ENCODE measurements around the gene WFDC5. TPM values are rescaled to one million over a fixed set of nuclear protein-coding genes. Genes with fewer than 3 reads are reported as not detected.
A peak's percentile ranks its signal among the peaks of the same experiment; 100 is the strongest.

WFDC5 gene
- total RNA-seq, 1 donor from 2014 or later = not detected

DNA sequence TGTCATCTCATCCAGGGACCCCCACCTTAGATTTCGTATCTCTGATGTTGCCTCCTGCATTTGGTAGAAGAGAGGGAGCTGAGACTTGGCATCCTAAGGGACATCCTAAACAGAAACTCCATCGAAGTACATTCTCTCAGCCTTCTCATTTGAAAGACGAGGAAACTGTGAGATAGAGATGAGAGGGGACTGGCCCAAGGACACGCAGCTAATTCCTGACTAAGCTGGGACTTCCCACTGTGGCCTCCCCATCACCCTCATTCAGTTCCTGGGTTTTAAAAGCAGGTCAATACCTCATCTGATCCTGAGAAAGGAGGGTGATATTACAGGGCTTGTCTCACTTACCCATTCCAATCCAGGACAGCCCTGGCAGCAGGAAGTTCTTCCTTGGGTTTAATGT is 855 bp upstream of the WFDC5 start:
- DNase-seq (ENCODE audit: extremely low read depth, low read depth, low spot score) = no peak

DNA sequence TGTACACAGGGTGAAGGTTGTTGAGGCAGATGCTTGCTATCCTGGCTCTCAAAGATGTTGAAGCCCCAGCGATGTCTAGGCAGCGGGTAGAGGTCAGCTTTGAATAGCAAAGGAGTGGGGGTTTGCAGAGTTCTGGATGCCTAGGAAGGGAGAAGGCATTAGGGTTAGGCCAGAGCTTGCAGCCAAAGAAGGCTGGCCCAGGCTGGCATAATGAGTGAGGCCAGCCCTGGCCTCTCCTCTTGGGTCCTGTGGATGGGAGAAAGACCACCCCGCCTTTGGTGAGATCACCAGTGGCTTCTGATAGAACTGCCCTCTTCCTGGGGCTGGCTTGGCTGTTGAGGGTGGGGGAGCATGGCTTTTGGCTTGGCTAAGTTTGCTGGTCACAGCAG is 406 bp upstream of the WFDC5 start:
- DNase-seq (ENCODE audit: extremely low read depth, low read depth, low spot score) = no peak

DNA sequence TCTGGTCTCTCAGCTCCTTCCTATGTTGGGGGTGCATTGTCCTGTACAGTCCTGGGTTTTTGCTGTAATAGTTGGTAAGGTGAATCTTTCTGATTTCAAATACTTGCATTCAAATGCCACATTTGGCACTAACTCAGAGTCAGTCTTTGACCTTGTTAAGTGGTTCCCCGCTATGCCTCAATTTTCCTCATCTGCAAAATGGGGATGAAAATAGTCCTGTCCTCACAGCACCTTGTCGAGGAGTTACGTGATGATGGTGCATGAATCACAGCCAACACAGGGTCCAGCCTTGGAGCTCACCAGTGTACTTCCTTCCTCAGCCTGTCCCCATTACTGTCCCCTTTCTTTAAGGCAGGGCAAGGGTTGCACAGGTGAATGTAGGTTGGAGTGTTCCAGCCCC is 1.1 kb downstream of the WFDC5 start:
- no peak for DNase-seq (ENCODE audit: extremely low read depth, low read depth, low spot score)

DNA sequence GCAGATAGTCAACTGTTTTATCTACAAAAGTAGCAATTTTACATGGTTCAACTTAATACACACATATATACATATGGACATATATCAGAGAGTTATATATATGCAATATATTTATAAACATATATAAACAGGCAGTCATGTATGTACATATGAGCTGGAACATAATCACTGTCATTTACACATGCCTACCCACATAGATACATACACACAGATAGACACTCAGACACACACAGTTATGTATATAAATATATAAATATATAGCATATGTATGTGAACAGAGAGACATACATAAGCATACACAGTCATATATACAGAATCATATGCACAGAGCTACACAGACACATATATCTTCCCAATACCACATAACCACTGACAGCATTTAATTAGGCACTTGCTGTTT is 2.2 kb downstream of the WFDC5 start:
- no peak for DNase-seq (ENCODE audit: extremely low read depth, low read depth, low spot score)

DNA sequence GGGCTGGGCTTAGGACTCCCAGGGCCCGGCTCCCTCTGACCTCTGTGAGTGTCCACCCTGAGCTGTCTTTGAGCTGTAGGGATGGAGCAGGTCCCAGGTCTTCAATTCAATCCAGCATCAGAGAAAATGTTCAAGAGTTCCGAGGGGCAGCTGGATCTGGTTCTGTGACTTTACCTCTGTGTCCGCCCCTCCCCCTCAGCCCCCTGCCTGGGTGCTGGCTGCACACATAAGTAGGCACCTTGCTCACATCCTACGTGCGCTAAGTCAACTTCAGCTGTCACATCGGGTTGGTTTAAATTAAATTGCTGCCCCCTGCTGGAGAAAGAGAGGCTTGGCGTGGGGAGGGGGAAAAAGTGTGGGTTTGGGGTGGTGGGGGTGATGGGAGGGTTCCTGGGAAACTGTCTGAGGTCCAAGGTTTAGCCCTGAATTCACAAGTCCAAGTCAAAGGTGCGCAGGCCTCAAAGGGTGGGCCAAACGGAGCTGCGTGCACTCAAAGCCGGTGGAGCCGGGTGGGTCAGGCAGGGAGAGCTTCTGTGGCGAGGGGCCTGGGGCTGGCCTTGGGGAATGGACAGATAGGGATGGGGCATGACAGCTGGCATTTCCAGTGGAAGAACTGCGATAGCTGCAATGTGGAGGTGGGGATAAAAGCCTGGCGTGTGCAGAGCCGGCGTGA is 3.0 kb downstream of the WFDC5 start:
- no peak for DNase-seq (ENCODE audit: extremely low read depth, low read depth, low spot score)

DNA sequence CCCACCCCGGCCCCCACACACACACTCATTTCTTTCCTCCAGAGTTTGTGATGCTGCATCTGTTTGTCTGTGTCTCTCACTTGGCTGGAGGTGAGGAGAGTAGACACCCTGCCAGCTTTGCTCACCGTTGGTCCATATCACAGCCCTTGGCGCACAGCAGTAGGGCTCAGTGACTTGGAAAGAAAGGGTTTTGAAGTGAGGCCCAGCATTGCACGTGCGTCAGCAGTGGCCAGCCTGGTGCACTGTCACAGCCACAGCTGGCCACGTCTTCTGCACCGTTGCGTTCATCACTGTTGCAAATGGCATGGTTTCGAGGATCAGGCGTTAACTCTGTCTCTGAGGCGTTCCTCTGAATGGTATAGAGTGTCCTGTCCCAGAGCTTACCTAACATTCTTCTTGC is 3.7 kb downstream of the WFDC5 start:
- no peak for DNase-seq (ENCODE audit: extremely low read depth, low read depth, low spot score)

DNA sequence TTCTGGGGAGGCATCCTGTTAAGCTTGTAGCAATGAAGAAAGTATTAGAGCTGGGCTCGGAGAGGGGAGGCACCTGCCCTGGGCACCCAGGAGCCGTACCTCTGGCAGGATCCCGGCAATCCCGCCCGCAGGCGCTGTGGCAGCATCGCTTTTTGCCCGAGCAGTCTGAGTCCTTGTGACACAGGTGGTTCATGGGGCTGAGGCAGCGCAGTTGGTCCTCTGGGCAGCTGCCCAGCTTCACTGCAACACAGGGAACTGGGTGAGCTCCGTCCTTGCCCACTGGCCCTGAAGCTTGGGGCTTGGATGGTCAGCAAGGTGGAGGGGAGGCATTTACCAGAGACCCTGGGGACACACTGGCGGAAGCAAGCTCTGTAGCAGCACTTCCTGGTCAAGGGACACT is 4.7 kb downstream of the WFDC5 start:
- no peak for DNase-seq (ENCODE audit: extremely low read depth, low read depth, low spot score)

DNA sequence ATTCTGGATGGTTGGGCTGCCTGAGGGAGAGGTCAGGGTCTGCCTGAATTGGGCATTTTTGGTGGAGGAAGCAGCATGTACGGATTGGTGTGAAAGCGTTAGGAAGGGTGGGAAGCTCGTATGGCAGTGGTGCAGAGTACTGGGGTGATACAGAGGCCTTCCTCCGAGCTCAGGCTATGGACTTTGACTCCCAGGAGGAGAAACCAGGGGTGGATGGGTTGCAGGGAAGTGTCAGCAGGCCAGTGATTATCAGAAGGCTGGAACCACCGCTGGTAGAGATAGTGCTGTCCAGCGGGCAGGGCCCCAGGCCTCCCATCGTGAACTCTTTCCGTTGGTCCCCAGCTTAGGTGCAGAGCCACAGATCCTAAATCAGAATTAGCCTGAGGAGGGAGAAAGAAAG is 5.3 kb downstream of the WFDC5 start:
- DNase-seq (ENCODE audit: extremely low read depth, low read depth, low spot score) = no peak

DNA sequence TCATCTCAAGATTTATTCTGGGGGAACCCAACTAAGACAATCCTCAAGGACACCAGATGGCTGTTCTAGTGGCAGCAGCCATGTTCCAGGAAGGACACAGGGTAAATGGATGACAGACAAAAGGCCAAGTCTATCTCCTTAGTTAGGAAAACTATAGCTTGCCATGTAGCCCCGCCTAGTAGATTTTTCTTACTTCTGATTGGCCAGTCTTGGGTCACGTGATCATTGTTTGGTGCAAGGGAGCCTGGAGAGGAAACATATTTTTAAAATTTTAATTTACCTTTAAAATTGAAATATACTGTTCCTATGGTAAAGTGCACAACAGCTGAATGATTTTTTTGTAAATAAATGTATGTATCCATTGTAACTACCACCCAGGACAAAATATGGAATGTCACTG is 9.7 kb downstream of the WFDC5 start:
- DNase-seq (ENCODE audit: extremely low read depth, low read depth, low spot score) = no peak

DNA sequence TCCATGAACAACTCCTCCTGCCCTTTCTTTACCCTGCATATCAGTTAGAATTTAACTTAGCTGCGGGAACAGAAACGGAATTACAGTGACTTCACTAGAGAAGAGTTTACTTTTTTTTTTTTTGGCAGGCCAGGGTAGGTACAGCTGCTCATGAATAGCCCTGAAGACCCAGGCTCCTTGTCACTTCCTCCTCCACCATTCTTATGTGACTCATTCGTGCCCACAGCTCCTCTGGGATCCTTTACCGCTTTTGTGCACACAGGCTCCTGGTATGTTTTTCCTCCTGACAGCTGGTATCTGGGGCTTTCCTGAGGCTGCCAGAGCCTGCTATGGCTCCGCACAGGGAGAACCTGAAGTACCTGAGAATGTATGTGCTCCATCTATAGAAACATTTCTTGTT is 10.2 kb downstream of the WFDC5 start:
- DNase-seq (ENCODE audit: extremely low read depth, low read depth, low spot score) = peak; percentile 39

DNA sequence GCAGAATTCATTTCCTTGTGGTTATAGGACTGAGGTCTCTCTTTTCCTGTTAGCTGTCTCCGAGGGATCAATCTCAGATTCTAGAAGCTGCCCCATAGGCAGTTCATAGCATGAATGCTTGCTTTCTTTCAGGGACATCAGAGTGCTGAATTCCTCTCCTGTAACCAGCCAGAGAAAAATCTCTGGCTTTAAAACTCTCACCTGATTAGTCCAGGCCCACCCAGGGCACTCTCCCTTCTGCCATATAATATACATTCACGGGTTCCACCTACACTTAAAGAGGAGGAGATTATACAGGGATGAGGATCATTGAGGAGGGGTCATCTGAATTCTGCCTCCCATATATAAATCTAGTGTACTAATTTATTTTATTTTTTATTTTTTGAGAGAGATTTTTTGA is 11.9 kb downstream of the WFDC5 start:
- DNase-seq (ENCODE audit: extremely low read depth, low read depth, low spot score) = no peak

DNA sequence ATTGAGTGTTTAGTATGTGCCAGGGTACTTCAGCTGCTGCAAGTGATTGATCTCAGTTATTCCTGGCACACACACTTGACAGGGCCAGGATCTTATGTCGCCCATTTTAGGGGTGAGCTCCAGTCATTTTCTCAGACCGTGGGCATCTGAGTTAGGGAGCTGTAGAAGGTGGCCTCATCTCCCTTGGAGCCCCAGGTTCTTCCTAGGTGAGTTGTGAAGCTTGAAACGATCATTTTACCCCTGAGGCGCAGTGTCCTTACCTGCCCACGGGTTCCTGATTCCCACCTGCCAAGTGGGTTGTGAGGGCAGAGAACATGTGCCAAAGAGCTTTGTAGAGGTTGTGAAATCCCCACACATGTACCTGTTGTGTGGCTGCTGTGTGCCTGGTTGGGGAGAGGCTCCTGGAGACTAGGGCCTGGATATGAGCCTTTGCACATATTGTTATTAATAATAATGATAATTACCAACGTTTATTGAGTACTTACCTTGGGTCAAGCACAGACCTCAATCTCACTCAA is 13.6 kb downstream of the WFDC5 start:
- no peak for DNase-seq (ENCODE audit: extremely low read depth, low read depth, low spot score)

DNA sequence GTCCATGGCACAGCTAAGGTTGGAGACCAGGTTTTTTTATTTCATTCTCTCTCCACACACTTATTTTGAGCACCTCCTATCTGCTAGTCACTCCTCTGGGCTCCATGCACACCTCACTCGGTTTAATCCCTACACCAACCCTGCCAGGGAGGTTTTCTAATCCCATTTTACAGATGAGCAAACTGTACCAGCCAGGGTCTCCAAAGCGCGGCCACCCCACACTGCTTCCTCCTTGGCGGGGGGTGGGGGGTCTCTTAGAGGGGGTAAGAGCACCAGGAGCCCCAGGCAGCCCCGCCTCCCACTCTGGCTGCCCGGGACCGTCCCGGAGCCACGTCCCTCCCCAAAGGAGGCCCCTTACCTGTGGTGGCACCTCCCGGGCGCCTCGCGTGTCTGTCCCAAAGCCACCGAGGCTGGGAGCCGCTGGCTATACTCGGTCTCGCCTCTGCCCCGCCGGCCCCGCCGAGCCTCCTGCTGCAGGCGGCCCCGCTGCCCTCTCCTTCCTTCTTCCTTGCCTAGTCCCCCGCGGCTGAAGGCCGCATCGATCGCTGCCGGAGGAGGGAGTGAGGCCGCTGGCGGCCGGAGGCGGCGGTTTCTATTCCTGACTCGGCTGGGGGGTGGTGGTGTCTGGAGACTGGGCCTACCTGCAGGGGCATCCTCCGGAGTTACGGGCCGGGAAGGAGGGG is 14.3 kb downstream of the WFDC5 start, which contains the start of gene KCNS1:
Gene KCNS1, minus strand, starts transcription at position 565 of the 683 bp plus-strand sequence. CDS start 1,891 bp downstream, outside the sequence.
- DNase-seq (ENCODE audit: extremely low read depth, low read depth, low spot score) = no peak

DNA sequence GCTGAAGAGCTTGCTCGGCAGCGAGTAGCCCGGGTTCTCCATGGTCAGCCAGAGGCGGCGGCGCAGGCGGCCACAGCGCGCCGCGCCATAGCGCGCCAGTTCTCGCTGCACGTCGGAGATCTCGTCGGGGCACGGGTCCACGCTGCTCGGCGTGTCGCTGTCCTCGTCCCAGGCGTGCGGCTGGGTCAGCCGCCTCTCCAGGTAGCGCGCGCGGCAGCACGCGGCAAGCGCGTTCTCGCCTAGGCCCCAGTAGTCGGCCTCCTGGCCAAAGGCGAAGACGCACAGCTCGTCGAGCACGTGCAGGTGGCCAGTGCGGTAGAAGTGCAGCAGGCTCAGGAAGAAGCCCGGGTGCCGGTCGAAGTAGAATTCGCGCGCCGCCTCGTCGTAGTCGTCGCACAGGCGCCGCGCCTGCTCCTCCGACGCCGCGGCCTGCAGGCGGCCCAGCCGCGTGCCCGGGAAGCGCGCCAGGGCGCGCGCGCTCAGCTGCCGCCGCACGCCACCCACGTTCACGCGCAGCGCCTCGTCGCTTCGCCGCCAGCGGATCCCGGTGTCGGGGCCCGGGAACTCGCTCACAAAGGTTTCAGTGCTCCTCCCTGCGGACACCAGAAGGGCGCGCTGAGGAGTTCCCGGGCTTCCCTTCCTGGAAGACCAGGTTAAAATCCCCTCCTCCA is 16.7 kb downstream of the WFDC5 start:
- no peak for DNase-seq (ENCODE audit: extremely low read depth, low read depth, low spot score)

DNA sequence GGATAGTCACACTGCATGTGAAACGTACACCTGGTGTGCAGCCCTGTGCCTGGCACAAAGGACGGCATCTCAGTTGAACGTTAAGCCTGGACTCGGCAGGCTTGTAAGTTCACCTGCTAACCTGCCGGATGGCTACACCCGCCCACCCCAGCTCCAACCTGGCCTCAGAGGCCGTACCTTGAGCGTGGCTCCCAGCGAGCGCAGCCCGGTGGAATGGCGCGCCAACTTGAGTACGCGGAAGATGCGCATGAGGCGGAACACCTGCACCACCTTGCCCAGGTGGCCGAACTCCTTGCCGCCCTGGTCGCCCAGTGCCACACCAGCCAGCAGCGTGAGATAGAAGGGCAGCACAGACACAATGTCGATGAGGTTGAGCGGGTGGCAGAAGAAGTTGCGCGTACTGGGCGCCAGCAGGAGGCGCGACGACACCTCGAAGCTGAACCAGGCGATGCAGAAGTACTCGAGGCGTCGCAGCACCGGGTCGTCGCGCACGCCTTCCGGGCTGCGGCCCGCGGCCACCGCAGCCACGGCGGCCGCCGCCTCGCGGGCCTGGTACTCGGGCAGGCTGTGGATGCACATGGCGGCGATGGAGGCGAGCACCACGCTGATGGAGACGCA is 17.4 kb downstream of the WFDC5 start:
- no peak for DNase-seq (ENCODE audit: extremely low read depth, low read depth, low spot score)

DNA sequence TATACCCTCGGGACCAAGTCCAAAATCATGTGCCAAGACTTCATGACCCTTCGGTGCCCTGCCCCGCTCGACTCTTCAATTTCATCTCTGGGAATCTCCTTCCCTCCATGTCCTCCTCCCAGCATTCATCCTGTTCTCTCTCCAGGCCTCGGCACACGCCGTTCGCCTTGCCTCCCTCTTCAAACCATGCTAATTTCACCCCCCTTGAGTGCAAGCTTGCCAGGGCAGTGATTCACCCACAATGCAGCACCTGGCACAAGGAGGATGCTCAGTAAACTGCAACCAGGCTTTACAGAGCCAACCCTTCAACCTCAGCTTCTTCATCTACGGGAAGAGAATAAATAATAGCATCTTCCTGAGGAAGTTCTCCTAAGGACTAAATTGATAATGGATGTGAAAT is 18.2 kb downstream of the WFDC5 start:
- no peak for DNase-seq (ENCODE audit: extremely low read depth, low read depth, low spot score)

DNA sequence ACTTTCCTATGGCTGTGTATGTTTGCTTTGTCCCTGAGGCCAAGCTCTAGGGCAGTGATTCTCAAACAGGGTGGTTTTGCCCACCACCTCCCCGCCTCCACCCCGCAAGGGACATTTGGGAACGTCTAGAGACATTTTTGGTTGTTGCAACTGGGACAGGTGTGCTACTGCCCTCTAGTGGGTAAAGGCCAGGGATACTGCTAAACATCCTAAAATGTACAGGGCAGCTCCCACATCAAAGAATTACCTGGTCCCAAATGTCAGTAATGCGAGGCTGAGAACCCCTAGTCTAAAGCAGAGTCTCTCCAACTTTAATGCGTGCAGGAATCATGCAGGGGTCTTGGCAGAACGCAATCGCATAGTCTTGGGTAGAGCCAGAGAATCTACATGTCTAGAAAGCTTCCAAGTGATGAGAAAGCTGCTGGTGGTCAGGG is 19.2 kb downstream of the WFDC5 start:
- DNase-seq (ENCODE audit: extremely low read depth, low read depth, low spot score) = no peak

DNA sequence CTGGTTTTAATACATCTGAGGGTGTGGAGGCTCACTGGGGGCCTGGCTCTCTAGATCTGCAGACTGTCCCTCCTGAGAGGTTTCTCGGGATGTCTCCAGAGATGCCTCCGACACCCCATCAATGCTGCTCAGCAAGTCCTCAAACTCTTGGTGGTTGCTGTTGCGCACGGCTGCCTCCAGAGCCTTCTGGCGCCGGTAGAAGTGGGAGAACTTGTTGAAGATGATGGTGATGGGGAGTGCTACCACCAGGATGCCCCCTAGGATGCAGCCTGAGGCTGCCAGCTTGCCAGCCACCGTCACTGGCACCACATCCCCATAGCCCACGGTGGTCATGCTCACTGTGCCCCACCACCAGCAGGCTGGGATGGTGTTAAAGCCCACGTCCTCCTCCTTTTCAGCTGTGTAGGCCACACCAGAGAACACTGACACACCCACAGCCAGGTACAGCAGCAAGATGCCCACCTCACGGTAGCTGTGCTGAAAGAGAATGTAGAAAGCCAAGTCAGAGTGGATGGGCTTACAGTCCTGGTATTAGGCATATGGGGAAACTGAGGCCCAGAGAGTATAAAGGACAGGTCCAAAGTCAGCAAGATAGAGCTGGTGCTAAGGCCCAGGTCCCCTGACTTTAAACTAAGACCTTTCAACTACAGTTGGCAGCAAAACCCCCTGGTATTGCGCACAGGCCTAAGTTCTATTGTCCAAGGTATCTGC is 20.0 kb downstream of the WFDC5 start:
- DNase-seq (ENCODE audit: extremely low read depth, low read depth, low spot score) = no peak

DNA sequence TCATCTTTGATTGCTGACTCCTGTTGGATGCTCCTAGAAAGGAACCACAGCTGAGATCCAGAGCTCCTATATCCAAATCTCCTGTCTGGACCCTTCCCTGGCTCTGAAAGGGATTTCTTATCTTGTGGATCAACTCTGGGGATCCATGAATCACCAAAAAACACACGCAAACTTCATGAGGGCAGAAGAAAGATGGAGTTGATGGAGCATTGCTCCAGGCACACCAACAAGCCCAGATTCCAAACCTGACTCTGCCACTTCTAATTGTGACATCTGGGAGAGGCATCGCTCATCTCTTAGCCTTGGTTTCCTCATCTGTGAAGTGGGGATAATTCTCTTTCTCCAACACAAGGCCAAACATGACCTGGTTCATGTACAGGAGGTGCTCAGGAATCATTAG is 20.8 kb downstream of the WFDC5 start:
- no peak for DNase-seq (ENCODE audit: extremely low read depth, low read depth, low spot score)

DNA sequence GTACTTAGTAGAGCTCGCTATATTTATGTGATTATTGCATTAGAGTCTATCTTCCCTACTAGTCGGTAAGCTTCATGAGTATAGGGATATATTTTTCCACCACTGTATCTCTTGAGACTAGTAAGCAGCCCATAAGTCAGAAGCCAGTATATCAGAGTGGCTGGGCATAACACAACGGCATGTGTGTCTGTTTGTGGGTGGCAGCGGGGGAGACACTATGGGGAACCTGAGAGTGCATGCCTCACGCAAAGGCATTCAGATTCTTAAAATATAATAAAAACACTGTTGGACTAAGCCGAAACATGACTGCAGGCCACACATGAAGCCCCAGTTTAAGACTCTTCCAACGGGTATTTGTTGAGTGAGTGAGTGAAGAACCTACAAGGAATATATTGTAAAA is 22.1 kb downstream of the WFDC5 start:
- DNase-seq (ENCODE audit: extremely low read depth, low read depth, low spot score) = no peak

DNA sequence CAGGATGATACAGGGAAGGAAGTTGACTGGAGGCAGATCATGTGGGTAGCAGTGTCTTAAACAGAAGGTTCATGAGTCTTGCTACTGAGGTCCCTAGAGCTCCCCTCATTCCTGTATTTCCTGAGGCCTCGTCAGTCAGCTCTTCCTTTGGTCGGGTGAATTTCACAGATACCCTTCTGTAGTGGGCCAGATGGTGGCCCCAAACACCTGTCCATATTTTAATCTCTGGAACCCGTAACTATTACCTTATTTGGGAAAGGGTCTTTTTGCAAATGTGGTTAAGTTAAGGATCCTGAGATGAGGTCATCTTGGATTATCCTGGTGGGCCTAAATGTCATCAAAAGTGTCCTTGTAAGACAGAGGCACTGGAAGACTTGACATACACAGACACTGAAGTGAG is 23.6 kb downstream of the WFDC5 start:
- DNase-seq (ENCODE audit: extremely low read depth, low read depth, low spot score) = no peak

All from glomerular endothelial cell (primary cell).